GM23338 (cell line): ENCODE results near the gene TMEM273. TPM values are rescaled to one million over a fixed set of nuclear protein-coding genes. Genes with fewer than 3 reads are reported as not detected.

ENCODE experiments used
- ATAC-seq: fragments of 200-7000 bp; cut with Tn5 transposase; 3 replicates; pipeline ENCODE4 v1.9.1; 2020
- DNase-seq: peaks from one replicate; pipeline ENCODE4 v3.0.0-alpha.2; 2015; ENCODE audit warnings: low spot score
- H2AFZ ChIP-seq: fragments of 200-600 bp; sonication (generic); 2 replicates; pipeline ENCODE4 v1.8.0; 2016; ENCODE audit warnings: antibody characterized with exemption, mild to moderate bottlenecking, moderate library complexity
- H3F3A ChIP-seq: fragments of 200-600 bp; sonication (generic); replicated peaks from 2 replicates; pipeline ENCODE4 v1.8.0; 2017; ENCODE audit warnings: antibody characterized with exemption, mixed run types, low read depth
- H3K27ac ChIP-seq: fragments of 200-600 bp; sonication (generic); 2 replicates; pipeline ENCODE4 v1.6.1; 2016; ENCODE audit warnings: low read depth
- H3K27me3 ChIP-seq: fragments of 200-600 bp; sonication (generic); 2 replicates; pipeline ENCODE4 v1.8.0; 2016; ENCODE audit warnings: mild to moderate bottlenecking, mixed run types, moderate library complexity; ENCODE audit not compliant: insufficient read depth
- H3K36me3 ChIP-seq: fragments of 200-600 bp; sonication (generic); 2 replicates; pipeline ENCODE4 v1.8.0; 2016; ENCODE audit warnings: mild to moderate bottlenecking; ENCODE audit not compliant: insufficient read depth
- H3K4me1 ChIP-seq: fragments of 200-600 bp; sonication (generic); 2 replicates; pipeline ENCODE4 v1.8.0; 2016; ENCODE audit warnings: mild to moderate bottlenecking, moderate library complexity; ENCODE audit not compliant: insufficient read depth
- H3K4me2 ChIP-seq: fragments of 200-600 bp; sonication (generic); 2 replicates; pipeline ENCODE4 v1.7.1; 2017; ENCODE audit warnings: mixed run types
- H3K4me3 ChIP-seq: fragments of 200-600 bp; sonication (generic); 2 replicates; pipeline ENCODE4 v1.6.1; 2016; ENCODE audit warnings: mixed run types
- H3K79me2 ChIP-seq: fragments of 200-600 bp; sonication (generic); replicated peaks from 2 replicates; pipeline ENCODE4 v1.8.0; 2017; ENCODE audit warnings: mild to moderate bottlenecking; ENCODE audit not compliant: insufficient read depth
- H3K9me2 ChIP-seq: fragments of 200-600 bp; sonication (generic); 2 replicates; pipeline ENCODE4 v1.8.0; 2017; ENCODE audit not compliant: insufficient read depth
- H4K20me1 ChIP-seq: fragments of 200-600 bp; sonication (generic); replicated peaks from 2 replicates; pipeline ENCODE4 v1.8.0; 2017; ENCODE audit warnings: mild to moderate bottlenecking; ENCODE audit not compliant: insufficient read depth
- H3K27ac Mint-ChIP-seq: 2 replicates; pipeline ENCODE4 v1.8.0; 2020; ENCODE audit warnings: inconsistent platforms, mild to moderate bottlenecking, moderate library complexity, mixed read lengths
- H3K27me3 Mint-ChIP-seq: 3 replicates; pipeline ENCODE4 v1.8.0; 2022; ENCODE audit warnings: low read depth, mild to moderate bottlenecking, moderate library complexity, mixed read lengths, inconsistent platforms; ENCODE audit not compliant: insufficient read depth, poor library complexity
- H3K36me3 Mint-ChIP-seq: 3 replicates; pipeline ENCODE4 v1.8.0; 2021; ENCODE audit warnings: low read depth, mild to moderate bottlenecking, inconsistent platforms, moderate library complexity, mixed read lengths
- H3K4me1 Mint-ChIP-seq: 3 replicates; pipeline ENCODE4 v1.8.0; 2020; ENCODE audit warnings: mild to moderate bottlenecking, inconsistent platforms, mixed read lengths
- H3K4me3 Mint-ChIP-seq: 3 replicates; pipeline ENCODE4 v1.8.0; 2021; ENCODE audit warnings: moderate library complexity, mild to moderate bottlenecking, inconsistent platforms, mixed read lengths
- H3K9me3 Mint-ChIP-seq: 3 replicates; pipeline ENCODE4 v1.8.0; 2020; ENCODE audit warnings: moderate library complexity, mild to moderate bottlenecking, inconsistent platforms, mixed read lengths
- CREB1 ChIP-seq: fragments of 250-450 bp; sonication (Bioruptor Pico); IDR thresholded peaks from 2 replicates; pipeline ENCODE4 v1.5.0; 2020; ENCODE audit warnings: low read depth, mild to moderate bottlenecking, moderate library complexity
- EZH2 ChIP-seq: fragments of 200-600 bp; sonication (generic); IDR thresholded peaks from one replicate; pipeline ENCODE4 v1.8.0; 2017; ENCODE audit warnings: antibody characterized with exemption, mild to moderate bottlenecking, low read depth; ENCODE audit not compliant: unreplicated experiment
- EZH2phosphoT487 ChIP-seq: fragments of 200-600 bp; sonication (generic); IDR thresholded peaks from one replicate; pipeline ENCODE4 v1.8.1; 2018; ENCODE audit warnings: antibody characterized with exemption; ENCODE audit not compliant: unreplicated experiment
- JUNB ChIP-seq: IDR thresholded peaks from one replicate; pipeline ENCODE4 v1.6.1; 2016; ENCODE audit warnings: antibody characterized with exemption; ENCODE audit not compliant: unreplicated experiment
- NANOG ChIP-seq: IDR thresholded peaks from 2 replicates; pipeline ENCODE4 v1.6.1; 2016; ENCODE audit warnings: antibody characterized with exemption, borderline replicate concordance
- POLR2AphosphoS5 ChIP-seq: IDR thresholded peaks from 2 replicates; pipeline ENCODE4 v1.6.1; 2016; ENCODE audit warnings: antibody characterized with exemption, low read depth
- STAT1 ChIP-seq: IDR thresholded peaks from one replicate; pipeline ENCODE4 v1.6.1; 2016; ENCODE audit warnings: antibody characterized with exemption; ENCODE audit not compliant: unreplicated experiment
- ZNF114 ChIP-seq: fragments of 250-450 bp; sonication (Bioruptor Pico); IDR thresholded peaks from 2 replicates; pipeline ENCODE4 v1.5.0; 2020; ENCODE audit warnings: mild to moderate bottlenecking, moderate library complexity
- ZNF331 ChIP-seq: fragments of 250-450 bp; sonication (Bioruptor Pico); IDR thresholded peaks from 2 replicates; pipeline ENCODE4 v1.5.0; 2020; ENCODE audit warnings: low read depth, mild to moderate bottlenecking, moderate library complexity
- polyA plus RNA-seq: library from polyadenylated mRNA; unstranded; fragments of >200 nt; fragmentation: Nextera tagmentation; extraction: Ambion mirVana; gene quantifications from 2 replicates; pipeline ENCODE4 v1.2.1, GENCODE V29; 2016
- total RNA-seq: library from RNA; depleted of rRNA; stranded (reverse); fragments of >200 nt; shearing (Covaris generic); gene quantifications from 2 replicates; pipeline ENCODE4 v1.2.3, GENCODE V29; 2014
- TF ChIP-seq, protein P1 (sequence below), 2 experiments: fragments of 200-600 bp in 1 of 2; sonication (generic) in 1 of 2; conservative IDR thresholded peaks; 2 replicates each; pipeline versions ENCODE4 v1.5.1 to v1.6.1; 2016 to 2017; ENCODE audit warnings: antibody characterized with exemption in 2 of 2, low read depth in 2 of 2, mild to moderate bottlenecking in 2 of 2, moderate library complexity in 1 of 2
- TF ChIP-seq, protein P2 (sequence below): IDR thresholded peaks from one replicate; pipeline ENCODE4 v1.6.1; 2018; ENCODE audit warnings: antibody characterized with exemption; ENCODE audit not compliant: unreplicated experiment
- TF ChIP-seq, protein P3 (sequence below): fragments of 250-450 bp; sonication (Bioruptor Pico); IDR thresholded peaks from 2 replicates; pipeline ENCODE4 v1.5.0; 2020; ENCODE audit warnings: mild to moderate bottlenecking, moderate library complexity
- TF ChIP-seq, protein P4 (sequence below): IDR thresholded peaks from 2 replicates; pipeline ENCODE4 v1.6.1; 2016; ENCODE audit warnings: antibody characterized with exemption

TMEM273 gene
- total and polyA plus RNA-seq, 2 experiments from 2014 or later, result not detected

DNA sequence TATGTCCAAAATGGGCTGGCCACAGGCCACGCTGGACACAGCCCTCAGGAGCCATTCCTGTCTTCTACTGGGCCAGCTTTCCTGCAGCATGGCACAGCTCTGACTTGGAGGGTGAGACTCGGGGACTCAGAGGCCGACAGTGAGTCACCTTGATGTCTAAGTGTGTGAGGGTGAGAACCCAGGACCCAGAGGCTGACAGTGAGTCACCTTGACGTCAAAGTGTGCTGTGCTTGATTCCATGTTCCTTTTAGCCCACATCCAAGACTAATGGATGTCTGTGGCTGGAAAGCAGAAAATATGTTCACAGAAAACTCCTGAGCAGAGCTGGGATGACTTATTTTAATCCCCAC, 48.4 kb downstream of the TMEM273 start:
- DNase-seq, result no peak
- peaks cover 2% of the 10 kb centered on the region for H3K27me3 Mint-ChIP-seq
- Histone ChIP-seq H3K27ac (no peak overlapping the region), H2AFZ (no peak overlapping the region), H3K4me2 (no peak overlapping the region), H4K20me1 (no peaks in the 10 kb centered on the region), H3K4me1 (peaks cover 11% of the 10 kb centered on the region), H3K4me3 (no peak overlapping the region), H3K79me2 (no peaks in the 10 kb centered on the region), H3K36me3 (no peaks in the 10 kb centered on the region; the same call in 1 of the 2 replicates), H3F3A (no peaks in the 10 kb centered on the region), H3K9me2 (peaks cover 6% of the 10 kb centered on the region; the same call in 1 of the 2 replicates), H3K27me3 (no peaks in the 10 kb centered on the region)
- H3K9me3 Mint-ChIP-seq, result peaks cover 2% of the 10 kb centered on the region; the same call in 1 of the 3 replicates
- peaks cover 2% of the 10 kb centered on the region; the same call in 2 of the 3 replicates for H3K36me3 Mint-ChIP-seq
- peaks cover 27% of the 10 kb centered on the region for H3K4me1 Mint-ChIP-seq
- ATAC-seq, result no peak
- H3K27ac Mint-ChIP-seq, result no peak overlapping the region
- no peak overlapping the region for H3K4me3 Mint-ChIP-seq
- TF ChIP-seq NANOG (no peak), ZNF114 (no peak), POLR2AphosphoS5 (no peak), EZH2 (no peak), EZH2phosphoT487 (no peak), STAT1 (no peak), CREB1 (CRISPR knock-in tag) (no peak), JUNB (no peak), ZNF331 (no peak)
- TF ChIP-seq, protein P1, sequence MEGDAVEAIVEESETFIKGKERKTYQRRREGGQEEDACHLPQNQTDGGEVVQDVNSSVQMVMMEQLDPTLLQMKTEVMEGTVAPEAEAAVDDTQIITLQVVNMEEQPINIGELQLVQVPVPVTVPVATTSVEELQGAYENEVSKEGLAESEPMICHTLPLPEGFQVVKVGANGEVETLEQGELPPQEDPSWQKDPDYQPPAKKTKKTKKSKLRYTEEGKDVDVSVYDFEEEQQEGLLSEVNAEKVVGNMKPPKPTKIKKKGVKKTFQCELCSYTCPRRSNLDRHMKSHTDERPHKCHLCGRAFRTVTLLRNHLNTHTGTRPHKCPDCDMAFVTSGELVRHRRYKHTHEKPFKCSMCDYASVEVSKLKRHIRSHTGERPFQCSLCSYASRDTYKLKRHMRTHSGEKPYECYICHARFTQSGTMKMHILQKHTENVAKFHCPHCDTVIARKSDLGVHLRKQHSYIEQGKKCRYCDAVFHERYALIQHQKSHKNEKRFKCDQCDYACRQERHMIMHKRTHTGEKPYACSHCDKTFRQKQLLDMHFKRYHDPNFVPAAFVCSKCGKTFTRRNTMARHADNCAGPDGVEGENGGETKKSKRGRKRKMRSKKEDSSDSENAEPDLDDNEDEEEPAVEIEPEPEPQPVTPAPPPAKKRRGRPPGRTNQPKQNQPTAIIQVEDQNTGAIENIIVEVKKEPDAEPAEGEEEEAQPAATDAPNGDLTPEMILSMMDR (conservative IDR thresholded peaks at IDR 0.05; ENCODE audit: low read depth in 2 of 2), result no peak
- TF ChIP-seq, protein P2, sequence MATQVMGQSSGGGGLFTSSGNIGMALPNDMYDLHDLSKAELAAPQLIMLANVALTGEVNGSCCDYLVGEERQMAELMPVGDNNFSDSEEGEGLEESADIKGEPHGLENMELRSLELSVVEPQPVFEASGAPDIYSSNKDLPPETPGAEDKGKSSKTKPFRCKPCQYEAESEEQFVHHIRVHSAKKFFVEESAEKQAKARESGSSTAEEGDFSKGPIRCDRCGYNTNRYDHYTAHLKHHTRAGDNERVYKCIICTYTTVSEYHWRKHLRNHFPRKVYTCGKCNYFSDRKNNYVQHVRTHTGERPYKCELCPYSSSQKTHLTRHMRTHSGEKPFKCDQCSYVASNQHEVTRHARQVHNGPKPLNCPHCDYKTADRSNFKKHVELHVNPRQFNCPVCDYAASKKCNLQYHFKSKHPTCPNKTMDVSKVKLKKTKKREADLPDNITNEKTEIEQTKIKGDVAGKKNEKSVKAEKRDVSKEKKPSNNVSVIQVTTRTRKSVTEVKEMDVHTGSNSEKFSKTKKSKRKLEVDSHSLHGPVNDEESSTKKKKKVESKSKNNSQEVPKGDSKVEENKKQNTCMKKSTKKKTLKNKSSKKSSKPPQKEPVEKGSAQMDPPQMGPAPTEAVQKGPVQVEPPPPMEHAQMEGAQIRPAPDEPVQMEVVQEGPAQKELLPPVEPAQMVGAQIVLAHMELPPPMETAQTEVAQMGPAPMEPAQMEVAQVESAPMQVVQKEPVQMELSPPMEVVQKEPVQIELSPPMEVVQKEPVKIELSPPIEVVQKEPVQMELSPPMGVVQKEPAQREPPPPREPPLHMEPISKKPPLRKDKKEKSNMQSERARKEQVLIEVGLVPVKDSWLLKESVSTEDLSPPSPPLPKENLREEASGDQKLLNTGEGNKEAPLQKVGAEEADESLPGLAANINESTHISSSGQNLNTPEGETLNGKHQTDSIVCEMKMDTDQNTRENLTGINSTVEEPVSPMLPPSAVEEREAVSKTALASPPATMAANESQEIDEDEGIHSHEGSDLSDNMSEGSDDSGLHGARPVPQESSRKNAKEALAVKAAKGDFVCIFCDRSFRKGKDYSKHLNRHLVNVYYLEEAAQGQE, result no peak
- TF ChIP-seq, protein P3, sequence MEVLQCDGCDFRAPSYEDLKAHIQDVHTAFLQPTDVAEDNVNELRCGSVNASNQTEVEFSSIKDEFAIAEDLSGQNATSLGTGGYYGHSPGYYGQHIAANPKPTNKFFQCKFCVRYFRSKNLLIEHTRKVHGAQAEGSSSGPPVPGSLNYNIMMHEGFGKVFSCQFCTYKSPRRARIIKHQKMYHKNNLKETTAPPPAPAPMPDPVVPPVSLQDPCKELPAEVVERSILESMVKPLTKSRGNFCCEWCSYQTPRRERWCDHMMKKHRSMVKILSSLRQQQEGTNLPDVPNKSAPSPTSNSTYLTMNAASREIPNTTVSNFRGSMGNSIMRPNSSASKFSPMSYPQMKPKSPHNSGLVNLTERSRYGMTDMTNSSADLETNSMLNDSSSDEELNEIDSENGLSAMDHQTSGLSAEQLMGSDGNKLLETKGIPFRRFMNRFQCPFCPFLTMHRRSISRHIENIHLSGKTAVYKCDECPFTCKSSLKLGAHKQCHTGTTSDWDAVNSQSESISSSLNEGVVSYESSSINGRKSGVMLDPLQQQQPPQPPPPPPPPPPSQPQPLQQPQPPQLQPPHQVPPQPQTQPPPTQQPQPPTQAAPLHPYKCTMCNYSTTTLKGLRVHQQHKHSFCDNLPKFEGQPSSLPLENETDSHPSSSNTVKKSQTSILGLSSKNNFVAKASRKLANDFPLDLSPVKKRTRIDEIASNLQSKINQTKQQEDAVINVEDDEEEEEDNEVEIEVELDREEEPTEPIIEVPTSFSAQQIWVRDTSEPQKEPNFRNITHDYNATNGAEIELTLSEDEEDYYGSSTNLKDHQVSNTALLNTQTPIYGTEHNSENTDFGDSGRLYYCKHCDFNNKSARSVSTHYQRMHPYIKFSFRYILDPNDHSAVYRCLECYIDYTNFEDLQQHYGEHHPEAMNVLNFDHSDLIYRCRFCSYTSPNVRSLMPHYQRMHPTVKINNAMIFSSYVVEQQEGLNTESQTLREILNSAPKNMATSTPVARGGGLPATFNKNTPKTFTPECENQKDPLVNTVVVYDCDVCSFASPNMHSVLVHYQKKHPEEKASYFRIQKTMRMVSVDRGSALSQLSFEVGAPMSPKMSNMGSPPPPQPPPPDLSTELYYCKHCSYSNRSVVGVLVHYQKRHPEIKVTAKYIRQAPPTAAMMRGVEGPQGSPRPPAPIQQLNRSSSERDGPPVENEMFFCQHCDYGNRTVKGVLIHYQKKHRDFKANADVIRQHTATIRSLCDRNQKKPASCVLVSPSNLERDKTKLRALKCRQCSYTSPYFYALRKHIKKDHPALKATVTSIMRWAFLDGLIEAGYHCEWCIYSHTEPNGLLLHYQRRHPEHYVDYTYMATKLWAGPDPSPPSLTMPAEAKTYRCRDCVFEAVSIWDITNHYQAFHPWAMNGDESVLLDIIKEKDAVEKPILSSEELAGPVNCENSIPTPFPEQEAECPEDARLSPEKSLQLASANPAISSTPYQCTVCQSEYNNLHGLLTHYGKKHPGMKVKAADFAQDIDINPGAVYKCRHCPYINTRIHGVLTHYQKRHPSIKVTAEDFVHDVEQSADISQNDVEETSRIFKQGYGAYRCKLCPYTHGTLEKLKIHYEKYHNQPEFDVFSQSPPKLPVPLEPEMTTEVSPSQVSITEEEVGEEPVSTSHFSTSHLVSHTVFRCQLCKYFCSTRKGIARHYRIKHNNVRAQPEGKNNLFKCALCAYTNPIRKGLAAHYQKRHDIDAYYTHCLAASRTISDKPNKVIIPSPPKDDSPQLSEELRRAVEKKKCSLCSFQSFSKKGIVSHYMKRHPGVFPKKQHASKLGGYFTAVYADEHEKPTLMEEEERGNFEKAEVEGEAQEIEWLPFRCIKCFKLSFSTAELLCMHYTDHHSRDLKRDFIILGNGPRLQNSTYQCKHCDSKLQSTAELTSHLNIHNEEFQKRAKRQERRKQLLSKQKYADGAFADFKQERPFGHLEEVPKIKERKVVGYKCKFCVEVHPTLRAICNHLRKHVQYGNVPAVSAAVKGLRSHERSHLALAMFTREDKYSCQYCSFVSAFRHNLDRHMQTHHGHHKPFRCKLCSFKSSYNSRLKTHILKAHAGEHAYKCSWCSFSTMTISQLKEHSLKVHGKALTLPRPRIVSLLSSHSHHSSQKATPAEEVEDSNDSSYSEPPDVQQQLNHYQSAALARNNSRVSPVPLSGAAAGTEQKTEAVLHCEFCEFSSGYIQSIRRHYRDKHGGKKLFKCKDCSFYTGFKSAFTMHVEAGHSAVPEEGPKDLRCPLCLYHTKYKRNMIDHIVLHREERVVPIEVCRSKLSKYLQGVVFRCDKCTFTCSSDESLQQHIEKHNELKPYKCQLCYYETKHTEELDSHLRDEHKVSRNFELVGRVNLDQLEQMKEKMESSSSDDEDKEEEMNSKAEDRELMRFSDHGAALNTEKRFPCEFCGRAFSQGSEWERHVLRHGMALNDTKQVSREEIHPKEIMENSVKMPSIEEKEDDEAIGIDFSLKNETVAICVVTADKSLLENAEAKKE, result no peak
- TF ChIP-seq, protein P4, sequence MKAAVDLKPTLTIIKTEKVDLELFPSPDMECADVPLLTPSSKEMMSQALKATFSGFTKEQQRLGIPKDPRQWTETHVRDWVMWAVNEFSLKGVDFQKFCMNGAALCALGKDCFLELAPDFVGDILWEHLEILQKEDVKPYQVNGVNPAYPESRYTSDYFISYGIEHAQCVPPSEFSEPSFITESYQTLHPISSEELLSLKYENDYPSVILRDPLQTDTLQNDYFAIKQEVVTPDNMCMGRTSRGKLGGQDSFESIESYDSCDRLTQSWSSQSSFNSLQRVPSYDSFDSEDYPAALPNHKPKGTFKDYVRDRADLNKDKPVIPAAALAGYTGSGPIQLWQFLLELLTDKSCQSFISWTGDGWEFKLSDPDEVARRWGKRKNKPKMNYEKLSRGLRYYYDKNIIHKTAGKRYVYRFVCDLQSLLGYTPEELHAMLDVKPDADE, result no peak
